ENCODE results near the gene FIGNL2.
A peak's percentile ranks its signal among the peaks of the same experiment; 100 is the strongest.

Gene FIGNL2

DNA sequence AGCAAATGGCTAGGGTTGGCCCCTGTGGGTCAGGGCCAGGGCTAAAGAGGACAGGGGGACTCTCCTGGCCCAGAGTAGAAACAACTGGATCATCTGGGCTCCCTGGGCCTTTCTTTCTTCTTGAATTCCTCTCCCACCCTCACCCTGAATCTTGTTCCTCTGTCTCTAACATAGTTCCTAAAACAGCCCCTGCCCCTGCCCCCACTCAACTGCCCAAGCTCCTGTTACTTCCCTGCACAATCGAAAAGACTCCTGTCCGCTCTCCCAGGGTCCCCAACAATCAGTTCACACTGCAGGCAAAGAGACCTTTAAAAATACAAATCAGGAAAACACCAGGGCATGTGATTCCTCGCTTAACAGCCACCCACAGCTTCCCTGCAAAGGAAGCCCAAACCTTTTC lies 21.4 kb upstream of the FIGNL2 start:
- H3K4me3 Mint-ChIP-seq: no peak overlapping the region
- no peak for ATAC-seq (ENCODE audit: low read depth)
- peaks cover 8% of the 10 kb centered on the region for H3K4me1 Mint-ChIP-seq
- H3K9me3 Mint-ChIP-seq: no peaks in the 10 kb centered on the region
- no peak for DNase-seq (ENCODE audit: low spot score in 2 of 2)
- no peaks in the 10 kb centered on the region for H3K36me3 Mint-ChIP-seq
- peaks cover 33% of the 10 kb centered on the region for H3K27me3 Mint-ChIP-seq
- no peak overlapping the region for H3K27ac Mint-ChIP-seq

DNA sequence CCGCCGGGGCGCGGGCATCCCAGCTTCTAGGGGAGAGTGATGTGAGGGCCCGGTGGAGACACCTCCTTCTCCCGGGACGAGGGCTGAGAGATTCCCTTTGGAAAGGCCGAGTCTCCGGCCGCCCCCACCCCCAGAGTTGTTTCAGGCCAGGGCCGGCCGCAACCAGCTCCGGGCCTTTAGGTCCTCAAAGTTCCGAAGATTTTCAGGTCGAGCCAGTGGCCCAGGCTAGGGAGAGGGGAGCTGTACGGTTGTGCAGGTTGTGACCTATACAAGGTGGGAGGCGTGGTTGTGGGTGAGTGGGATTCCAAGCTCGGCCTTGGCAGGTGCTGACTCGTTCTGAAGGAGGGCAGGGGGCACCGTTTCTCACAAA lies 21.0 kb upstream of the FIGNL2 start:
- Mint-ChIP-seq H3K36me3 (no peaks in the 10 kb centered on the region), H3K4me3 (no peak overlapping the region), H3K27ac (no peak overlapping the region), H3K27me3 (peaks cover 36% of the 10 kb centered on the region), H3K4me1 (peaks cover 11% of the 10 kb centered on the region), H3K9me3 (no peaks in the 10 kb centered on the region)
- no peak for ATAC-seq (ENCODE audit: low read depth)
- no peak for DNase-seq (ENCODE audit: low spot score in 2 of 2)

DNA sequence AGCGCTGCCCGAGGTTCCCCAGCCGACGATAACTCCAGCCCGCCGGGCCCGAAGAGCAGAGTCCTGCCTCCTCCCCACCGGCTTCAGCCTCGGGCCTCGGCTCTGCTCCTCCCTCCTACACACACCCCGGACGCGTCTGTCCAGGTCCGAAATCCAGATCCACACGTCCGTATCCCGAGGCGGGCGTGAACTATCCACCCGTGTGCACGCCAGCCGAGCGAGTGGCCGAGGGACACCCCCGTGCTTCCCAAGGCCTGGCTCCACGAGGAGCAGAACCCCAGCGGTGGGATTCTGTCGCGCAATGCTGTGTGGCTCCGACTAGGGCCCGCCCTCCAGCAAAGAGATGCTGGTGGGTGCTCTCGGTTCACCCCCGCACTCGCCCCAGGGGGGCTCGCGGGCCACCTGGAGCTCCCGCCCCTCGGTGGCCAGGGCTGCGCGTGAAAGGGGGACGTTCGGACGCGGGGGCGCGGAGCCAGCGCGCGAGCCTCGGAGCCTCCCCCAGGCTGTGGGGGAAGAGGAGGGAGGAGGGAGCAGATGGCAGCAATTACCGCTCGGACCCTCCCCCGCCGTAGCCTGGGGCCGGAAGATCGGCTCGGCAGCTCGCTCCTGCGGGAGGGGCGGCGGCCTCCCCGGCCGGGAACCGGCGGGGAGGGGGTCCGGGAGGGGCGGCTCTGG lies 20.4 kb upstream of the FIGNL2 start:
- ATAC-seq (ENCODE audit: low read depth): no peak
- Mint-ChIP-seq H3K27me3 (peaks cover 34% of the 10 kb centered on the region), H3K36me3 (no peaks in the 10 kb centered on the region), H3K9me3 (no peaks in the 10 kb centered on the region), H3K27ac (no peak overlapping the region), H3K4me1 (peaks cover 11% of the 10 kb centered on the region), H3K4me3 (no peak overlapping the region)
- no peak for DNase-seq (ENCODE audit: low spot score in 2 of 2)

DNA sequence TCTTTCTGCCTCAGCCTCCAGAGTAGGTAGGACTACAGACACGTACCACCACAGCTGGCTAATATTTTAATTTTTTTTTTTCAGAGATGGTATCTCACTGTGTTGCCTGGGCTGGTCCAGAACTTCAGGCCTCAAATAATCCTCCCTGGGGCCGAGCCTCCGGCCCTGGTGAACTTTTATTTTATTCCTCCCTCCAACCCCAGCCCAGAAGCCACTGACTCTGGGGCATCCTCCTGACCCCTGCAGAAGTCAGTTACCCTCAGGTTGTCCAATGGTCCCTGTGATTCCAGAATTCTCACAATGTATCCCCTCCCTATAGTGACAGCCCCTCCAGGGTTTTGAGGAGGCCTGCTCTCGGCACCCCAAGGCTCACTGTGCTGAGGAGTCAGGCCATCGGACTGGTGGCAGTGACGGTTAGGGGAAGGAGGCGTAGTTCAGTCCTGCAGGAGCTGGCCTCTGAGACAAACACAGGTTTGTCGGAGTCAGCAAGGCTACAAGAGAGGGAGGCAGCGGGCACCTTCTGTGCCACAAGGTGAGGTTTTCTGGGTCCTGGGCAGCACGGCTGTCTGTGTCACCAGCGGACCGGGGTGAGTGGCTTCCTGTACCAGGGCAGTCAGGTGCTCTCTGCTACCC lies 19.4 kb upstream of the FIGNL2 start:
- H3K36me3 Mint-ChIP-seq: no peaks in the 10 kb centered on the region
- H3K27me3 Mint-ChIP-seq: peaks cover 39% of the 10 kb centered on the region
- DNase-seq (ENCODE audit: low spot score in 2 of 2) (no peak), ATAC-seq (ENCODE audit: low read depth) (no peak)
- no peaks in the 10 kb centered on the region for H3K9me3 Mint-ChIP-seq
- H3K4me1 Mint-ChIP-seq: peaks cover 17% of the 10 kb centered on the region
- peak overlapping the region; percentile 43 for H3K27ac Mint-ChIP-seq
- peak overlapping the region; percentile 39 for H3K4me3 Mint-ChIP-seq

DNA sequence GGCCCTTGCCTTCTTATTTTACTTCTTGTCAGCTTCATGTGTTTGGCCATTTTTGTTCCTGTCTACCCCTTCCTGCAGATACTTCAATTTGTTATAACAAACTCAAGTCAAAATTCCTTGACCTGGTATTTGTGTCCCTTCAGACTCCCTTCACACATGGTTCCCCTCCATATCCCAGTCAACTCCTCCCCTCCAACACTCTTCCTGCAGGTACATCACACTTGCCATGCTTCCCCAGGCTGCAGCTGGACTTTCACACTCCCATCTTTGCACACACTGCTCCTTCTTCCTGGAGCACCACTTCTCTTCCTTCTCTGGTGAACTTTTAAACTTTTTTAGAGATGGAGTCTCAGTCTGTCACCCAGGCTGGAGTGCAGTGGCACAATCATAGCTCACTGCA lies 18.9 kb upstream of the FIGNL2 start:
- no peaks in the 10 kb centered on the region for H3K9me3 Mint-ChIP-seq
- ATAC-seq (ENCODE audit: low read depth) (no peak), DNase-seq (ENCODE audit: low spot score in 2 of 2) (no peak)
- H3K27ac Mint-ChIP-seq: peak overlapping the region; percentile 43
- H3K27me3 Mint-ChIP-seq: peaks cover 39% of the 10 kb centered on the region
- no peaks in the 10 kb centered on the region for H3K36me3 Mint-ChIP-seq
- H3K4me3 Mint-ChIP-seq: no peak overlapping the region
- peaks cover 17% of the 10 kb centered on the region for H3K4me1 Mint-ChIP-seq

DNA sequence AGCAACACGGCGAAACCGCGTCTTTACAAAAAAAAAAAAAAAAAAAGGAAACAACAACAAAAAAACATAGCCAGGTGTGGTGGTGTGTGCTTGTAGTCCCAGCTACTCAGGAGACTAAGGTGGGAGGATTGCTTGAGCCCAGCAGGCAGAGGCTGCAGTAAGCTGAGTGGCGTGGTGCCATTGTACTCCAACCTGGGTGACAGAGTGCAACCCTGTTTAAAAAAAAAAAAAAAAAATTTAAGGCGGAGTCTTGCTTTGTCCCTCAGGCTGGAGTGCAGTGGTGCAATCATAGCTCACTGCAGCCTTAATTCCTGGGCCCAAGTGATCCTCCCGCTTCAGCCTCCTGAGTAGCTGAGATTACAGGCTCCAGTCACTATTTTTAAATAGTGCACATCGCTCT lies 18.2 kb upstream of the FIGNL2 start:
- peaks cover 17% of the 10 kb centered on the region for H3K4me1 Mint-ChIP-seq
- H3K4me3 Mint-ChIP-seq: no peak overlapping the region
- DNase-seq (ENCODE audit: low spot score in 2 of 2) (no peak), ATAC-seq (ENCODE audit: low read depth) (no peak)
- H3K9me3 Mint-ChIP-seq: no peaks in the 10 kb centered on the region
- no peaks in the 10 kb centered on the region for H3K36me3 Mint-ChIP-seq
- no peak overlapping the region for H3K27ac Mint-ChIP-seq
- peaks cover 45% of the 10 kb centered on the region for H3K27me3 Mint-ChIP-seq

DNA sequence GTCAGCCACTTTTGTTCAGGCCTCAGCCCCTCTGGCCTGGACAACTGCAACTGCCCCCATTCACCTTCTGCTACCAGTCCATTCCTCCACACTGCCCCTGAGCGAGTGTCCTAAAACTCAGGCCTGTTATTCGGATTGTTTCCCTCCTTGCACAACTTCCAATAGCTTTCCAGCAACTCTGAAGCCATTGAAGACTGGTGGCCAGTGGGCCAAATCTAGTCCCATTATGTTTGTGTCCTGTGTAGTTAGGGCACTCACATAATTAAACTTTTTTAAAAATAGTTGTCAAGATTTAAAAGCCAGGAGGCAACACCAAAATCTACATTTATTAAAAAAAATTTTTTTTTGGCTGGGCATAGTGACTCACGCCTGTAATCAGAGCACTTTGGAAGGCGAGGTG lies 17.8 kb upstream of the FIGNL2 start:
- Mint-ChIP-seq H3K9me3 (no peaks in the 10 kb centered on the region), H3K27ac (no peak overlapping the region), H3K36me3 (no peaks in the 10 kb centered on the region), H3K27me3 (peaks cover 45% of the 10 kb centered on the region), H3K4me1 (peaks cover 17% of the 10 kb centered on the region), H3K4me3 (no peak overlapping the region)
- DNase-seq (ENCODE audit: low spot score in 2 of 2) (no peak), ATAC-seq (ENCODE audit: low read depth) (no peak)

DNA sequence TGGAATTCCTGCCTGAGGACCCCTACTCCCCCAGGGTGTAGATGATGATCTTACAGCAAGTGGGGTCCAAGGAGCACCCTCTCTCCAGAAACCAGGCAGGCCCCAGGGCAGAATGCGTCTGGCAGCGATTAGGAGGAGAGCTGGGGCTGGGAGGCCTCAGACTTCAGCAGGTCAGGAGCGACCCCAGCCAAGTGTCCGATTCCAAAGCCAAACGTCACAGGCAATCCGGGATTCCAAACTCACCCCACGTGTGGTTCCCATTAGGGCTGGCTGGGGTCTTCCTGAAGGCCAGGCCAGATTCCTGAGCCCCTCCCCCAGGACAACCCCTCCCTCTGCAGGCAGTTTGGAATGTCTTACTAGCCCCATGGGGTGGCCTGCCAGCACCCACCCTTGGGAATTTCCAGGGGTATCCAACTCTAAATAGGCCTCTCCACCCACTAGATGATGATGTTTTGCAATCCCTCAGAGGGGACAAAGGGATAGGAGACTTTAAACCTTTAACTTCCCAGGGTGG lies 17.3 kb upstream of the FIGNL2 start:
- ATAC-seq (ENCODE audit: low read depth) (no peak), DNase-seq (ENCODE audit: low spot score in 2 of 2) (no peak)
- Mint-ChIP-seq H3K36me3 (no peaks in the 10 kb centered on the region), H3K27ac (no peak overlapping the region), H3K27me3 (peaks cover 44% of the 10 kb centered on the region), H3K9me3 (no peaks in the 10 kb centered on the region), H3K4me1 (peaks cover 14% of the 10 kb centered on the region), H3K4me3 (no peak overlapping the region)

DNA sequence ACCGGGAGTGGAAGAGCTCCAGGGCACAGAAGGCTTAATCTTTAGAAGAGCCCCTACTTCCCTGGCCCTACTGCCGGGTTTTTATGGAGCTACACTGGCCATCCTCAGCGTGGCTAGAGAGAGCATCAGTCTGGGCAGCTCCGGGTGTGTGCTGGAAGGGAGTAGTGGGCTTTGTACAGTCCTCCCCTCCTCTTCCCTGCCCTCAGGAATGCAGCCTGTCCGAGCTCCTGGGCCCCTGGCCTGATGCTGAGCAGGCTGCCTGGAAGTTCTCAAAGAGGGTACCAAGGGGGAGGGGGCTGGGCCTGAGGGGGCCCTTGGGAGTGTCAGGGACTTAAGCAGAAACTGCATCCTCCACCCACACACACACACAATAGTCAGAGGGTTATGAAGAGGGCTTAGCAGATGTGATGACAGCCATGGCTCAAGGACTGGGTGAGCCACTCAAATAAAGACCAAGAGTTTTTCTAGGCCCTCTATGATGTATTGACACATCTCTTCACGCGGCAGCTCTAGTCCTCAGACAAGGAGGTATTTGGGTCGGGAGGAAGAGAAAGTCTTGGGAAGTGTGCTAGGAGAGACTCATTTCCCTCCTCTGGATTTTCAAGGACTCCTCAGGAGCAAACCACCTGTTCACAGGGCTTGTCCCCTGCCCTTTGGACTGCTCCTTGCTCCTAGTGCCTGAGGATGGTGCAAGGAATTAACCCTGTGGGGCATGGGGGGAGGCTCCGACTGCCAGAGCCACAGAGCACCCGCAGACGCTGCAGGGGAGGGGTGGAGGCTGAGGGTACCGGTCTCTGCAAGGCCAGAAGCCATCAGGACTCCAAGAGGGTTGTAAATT lies 16.5 kb upstream of the FIGNL2 start:
- DNase-seq (ENCODE audit: low spot score in 2 of 2) (no peak), ATAC-seq (ENCODE audit: low read depth) (no peak)
- Mint-ChIP-seq H3K36me3 (no peaks in the 10 kb centered on the region), H3K27ac (no peak overlapping the region), H3K9me3 (no peaks in the 10 kb centered on the region), H3K4me3 (peak overlapping the region; percentile 48), H3K4me1 (peaks cover 11% of the 10 kb centered on the region), H3K27me3 (peaks cover 42% of the 10 kb centered on the region)

DNA sequence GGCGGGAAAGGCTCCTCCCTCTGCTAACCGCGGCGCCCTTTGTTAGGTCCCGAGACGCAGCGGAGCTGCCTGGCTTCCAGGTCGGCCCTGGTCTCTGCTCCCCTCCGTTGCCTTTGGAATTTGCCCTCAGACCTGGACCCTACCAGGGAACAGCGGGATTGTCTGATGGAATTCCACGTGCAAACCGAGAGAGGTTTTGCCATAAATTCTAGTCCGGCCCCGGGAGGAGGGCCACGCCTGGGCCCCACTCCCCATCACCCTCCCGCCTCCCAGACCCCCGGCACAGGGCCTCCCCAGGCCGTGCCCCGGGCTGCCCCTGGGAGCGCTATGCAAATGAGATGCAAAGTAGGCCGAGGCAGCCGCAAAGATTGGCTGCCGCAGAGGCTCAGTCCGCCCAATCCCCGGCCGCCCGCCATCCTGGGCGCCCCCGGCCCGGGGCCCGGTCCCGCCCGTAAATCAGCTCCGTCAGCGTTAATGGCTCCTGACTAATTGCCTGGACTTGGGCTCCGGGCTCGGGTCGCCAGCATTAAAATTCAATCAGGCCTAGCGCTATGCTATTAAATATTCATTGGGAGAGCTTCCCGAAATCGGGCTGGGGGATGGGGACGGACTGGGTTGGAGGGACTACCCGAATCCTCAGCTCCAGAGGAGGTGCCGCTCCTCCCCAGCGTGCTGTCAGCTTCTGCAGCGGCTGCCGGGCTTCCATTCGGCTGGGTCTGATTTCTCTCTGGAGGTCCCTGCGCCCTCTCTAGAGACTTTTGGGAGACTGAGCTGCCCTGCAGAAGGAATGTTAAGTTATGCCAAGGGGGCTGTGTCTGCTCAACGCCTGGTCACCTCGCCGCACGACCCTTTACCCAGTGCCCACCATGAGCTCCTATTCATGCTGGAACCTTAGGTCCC lies 15.7 kb upstream of the FIGNL2 start:
- no peaks in the 10 kb centered on the region for H3K36me3 Mint-ChIP-seq
- peaks cover 11% of the 10 kb centered on the region for H3K4me1 Mint-ChIP-seq
- peak overlapping the region; percentile 48 for H3K4me3 Mint-ChIP-seq
- ATAC-seq (ENCODE audit: low read depth): peak; percentile 74
- no peaks in the 10 kb centered on the region for H3K9me3 Mint-ChIP-seq
- DNase-seq (ENCODE audit: low spot score in 2 of 2): no peak
- H3K27ac Mint-ChIP-seq: no peak overlapping the region
- peaks cover 41% of the 10 kb centered on the region for H3K27me3 Mint-ChIP-seq

DNA sequence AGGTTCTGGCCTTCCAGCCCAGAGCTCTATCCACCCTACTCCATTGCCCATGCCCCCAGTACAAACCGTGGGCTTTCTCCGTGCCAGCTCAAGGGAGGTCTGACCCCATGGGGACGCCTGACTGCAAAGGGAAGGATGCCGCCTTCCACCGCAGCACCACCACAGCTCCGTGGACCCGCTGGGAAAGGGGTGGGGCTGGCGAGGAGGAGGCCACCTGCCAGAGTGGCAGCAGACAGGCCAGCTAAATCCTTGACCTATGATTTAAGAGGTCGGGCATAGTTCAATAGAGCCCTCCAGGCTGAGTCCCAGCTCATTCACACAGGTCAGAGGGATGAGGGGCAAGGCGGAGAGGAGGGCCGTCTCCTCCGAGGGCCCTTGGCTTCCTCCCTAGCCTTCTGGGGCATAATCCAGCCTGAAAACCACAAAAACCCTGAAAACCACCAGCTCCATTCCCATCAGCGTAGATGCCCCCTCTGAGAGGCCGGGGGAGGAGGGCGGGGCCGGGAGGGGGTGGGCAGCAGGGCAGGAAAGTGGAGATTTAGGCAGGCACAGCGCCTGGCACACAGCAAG lies 14.9 kb upstream of the FIGNL2 start:
- no peak overlapping the region for H3K27ac Mint-ChIP-seq
- H3K4me1 Mint-ChIP-seq: peaks cover 10% of the 10 kb centered on the region
- H3K27me3 Mint-ChIP-seq: peaks cover 37% of the 10 kb centered on the region
- ATAC-seq (ENCODE audit: low read depth) (peak; percentile 10), DNase-seq (ENCODE audit: low spot score in 2 of 2) (no peak)
- H3K4me3 Mint-ChIP-seq: peak overlapping the region; percentile 47
- no peaks in the 10 kb centered on the region for H3K9me3 Mint-ChIP-seq
- no peaks in the 10 kb centered on the region for H3K36me3 Mint-ChIP-seq

DNA sequence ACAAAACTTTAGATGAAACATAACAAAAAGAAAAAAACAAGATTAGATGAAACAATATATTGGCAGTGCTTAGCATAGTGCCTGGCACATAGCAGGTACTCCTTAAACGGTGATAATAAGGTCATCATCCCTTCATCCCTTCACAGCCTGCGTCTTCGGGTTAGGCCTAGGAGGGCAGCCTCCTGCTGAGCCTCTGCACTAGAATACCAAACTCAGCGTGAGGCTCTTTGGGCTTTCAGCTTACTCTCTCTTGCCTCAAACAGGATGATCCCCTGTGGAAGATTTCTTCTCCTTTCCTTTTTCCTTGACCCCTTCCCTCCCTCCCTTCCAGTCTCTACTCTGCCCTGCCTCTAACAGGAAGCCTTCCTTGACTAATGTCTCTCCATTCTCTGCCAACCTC lies 14.4 kb upstream of the FIGNL2 start:
- H3K4me3 Mint-ChIP-seq: no peak overlapping the region
- no peaks in the 10 kb centered on the region for H3K36me3 Mint-ChIP-seq
- DNase-seq (ENCODE audit: low spot score in 2 of 2) (no peak), ATAC-seq (ENCODE audit: low read depth) (no peak)
- no peak overlapping the region for H3K27ac Mint-ChIP-seq
- H3K9me3 Mint-ChIP-seq: no peaks in the 10 kb centered on the region
- H3K4me1 Mint-ChIP-seq: peaks cover 9% of the 10 kb centered on the region
- peaks cover 34% of the 10 kb centered on the region for H3K27me3 Mint-ChIP-seq

DNA sequence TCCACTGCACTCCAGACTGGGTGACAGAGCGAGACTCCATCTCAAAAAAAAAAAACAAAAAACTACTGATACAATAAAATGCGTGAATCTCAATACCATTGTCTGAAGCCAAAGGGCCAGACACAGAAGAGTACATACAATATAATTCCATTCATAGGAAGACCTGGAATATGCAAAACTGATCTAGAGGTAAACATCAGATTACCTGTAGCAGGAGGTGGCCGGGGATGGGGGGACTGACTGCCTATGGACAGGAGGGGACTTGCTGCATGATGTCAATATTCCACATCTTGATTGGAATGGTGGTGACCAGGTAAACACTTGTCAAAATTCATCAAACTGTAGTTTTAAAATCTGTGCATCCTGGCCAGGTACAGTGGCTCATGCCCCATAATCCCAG lies 12.5 kb upstream of the FIGNL2 start:
- H3K9me3 Mint-ChIP-seq: no peaks in the 10 kb centered on the region
- H3K27ac Mint-ChIP-seq: no peak overlapping the region
- DNase-seq (ENCODE audit: low spot score in 2 of 2) (no peak), ATAC-seq (ENCODE audit: low read depth) (no peak)
- H3K4me3 Mint-ChIP-seq: no peak overlapping the region
- no peaks in the 10 kb centered on the region for H3K36me3 Mint-ChIP-seq
- H3K27me3 Mint-ChIP-seq: peaks cover 36% of the 10 kb centered on the region
- peaks cover 9% of the 10 kb centered on the region for H3K4me1 Mint-ChIP-seq

All from memory B cell (primary cell).